Smooth muscle cell (in vitro differentiated cells): ENCODE measurements around the gene SCPEP1. TPM values are rescaled to one million over a fixed set of nuclear protein-coding genes. Genes with fewer than 3 reads are reported as not detected.

Experiments
- DNase-seq: peaks from one replicate; lab custom pipeline; 2025; ENCODE audit not compliant: unreplicated experiment; lab: John Stamatoyannopoulos, UW
- H2AFZ ChIP-seq: fragments of 200-600 bp; sonication (generic); 2 replicates; pipeline ENCODE4 v1.6.0; 2016; ENCODE audit warnings: antibody characterized with exemption, low read depth, mild to moderate bottlenecking
- H3F3A ChIP-seq: fragments of 200-600 bp; sonication (generic); 2 replicates; pipeline ENCODE4 v1.6.0; 2017; ENCODE audit warnings: antibody characterized with exemption, low read depth
- H3K27ac ChIP-seq: fragments of 200-600 bp; sonication (generic); 2 replicates; pipeline ENCODE4 v1.5.1; 2016; ENCODE audit warnings: low read depth, mild to moderate bottlenecking
- H3K27me3 ChIP-seq: fragments of 200-600 bp; sonication (generic); 2 replicates; pipeline ENCODE4 v1.6.1; 2016; ENCODE audit warnings: low read depth, mild to moderate bottlenecking
- H3K36me3 ChIP-seq: fragments of 200-600 bp; sonication (generic); 2 replicates; pipeline ENCODE4 v1.5.1; 2016; ENCODE audit warnings: low read depth
- H3K4me1 ChIP-seq: fragments of 200-600 bp; sonication (generic); 2 replicates; pipeline ENCODE4 v1.5.1; 2016; ENCODE audit warnings: low read depth
- H3K4me2 ChIP-seq: fragments of 200-600 bp; sonication (generic); 2 replicates; pipeline ENCODE4 v1.6.0; 2016; ENCODE audit warnings: mild to moderate bottlenecking
- H3K4me3 ChIP-seq: fragments of 200-600 bp; sonication (generic); 2 replicates; pipeline ENCODE4 v1.5.1; 2016; ENCODE audit warnings: mild to moderate bottlenecking
- H3K79me2 ChIP-seq: fragments of 200-600 bp; sonication (generic); 2 replicates; pipeline ENCODE4 v1.6.0; 2016; ENCODE audit warnings: low read depth, mild to moderate bottlenecking
- H3K9ac ChIP-seq: fragments of 200-600 bp; sonication (generic); 2 replicates; pipeline ENCODE4 v1.6.0; 2016; ENCODE audit warnings: low read depth
- H3K9me3 ChIP-seq: fragments of 200-600 bp; sonication (generic); replicated peaks from 2 replicates; pipeline ENCODE4 v1.5.1; 2016; ENCODE audit warnings: low read depth
- H4K20me1 ChIP-seq: fragments of 200-600 bp; sonication (generic); 2 replicates; pipeline ENCODE4 v1.6.0; 2016; ENCODE audit warnings: low read depth
- WGBS: methylation state at CpG from one replicate; pipeline ENCODE4 v1.1.7; 2016; ENCODE audit warnings: low lambda C conversion rate; 5-methylcytosine and 5-hydroxymethylcytosine counted together
- polyA plus RNA-seq: library from polyadenylated mRNA; unstranded; fragments of >200 nt; fragmentation: Nextera tagmentation; extraction: Ambion mirVana; gene quantifications from 2 replicates; pipeline ENCODE4 v1.2.1, GENCODE V29; 2016
- total RNA-seq: library from RNA; depleted of rRNA; stranded (reverse); fragments of >200 nt; gene quantifications from 2 replicates; pipeline ENCODE4 v1.2.3, GENCODE V29; 2014
- TF ChIP-seq, protein P1 (sequence below): fragments of 200-600 bp; sonication (generic); IDR thresholded peaks from 2 replicates; pipeline ENCODE4 v1.5.1; 2017; ENCODE audit warnings: borderline replicate concordance, mild to moderate bottlenecking, antibody characterized with exemption; ENCODE audit not compliant: insufficient read depth, poor library complexity, severe bottlenecking

Gene SCPEP1
- total and polyA plus RNA-seq, 2 experiments from 2014 or later: 42.8 to 48.5 TPM

- no peak overlapping the region for H3K4me2 ChIP-seq
- no peak overlapping the region for H2AFZ ChIP-seq
- H3F3A ChIP-seq: no peaks in the 10 kb centered on the region
- H3K36me3 ChIP-seq: no peaks in the 10 kb centered on the region
- peaks cover 12% of the 10 kb centered on the region for H3K27me3 ChIP-seq
- no peaks in the 10 kb centered on the region for H3K9me3 ChIP-seq
- 80% methylated on average over 8 of the region's 8 CpGs for WGBS
- no peak overlapping the region for H3K4me3 ChIP-seq
- H3K79me2 ChIP-seq: no peaks in the 10 kb centered on the region
- TF ChIP-seq, protein P1, sequence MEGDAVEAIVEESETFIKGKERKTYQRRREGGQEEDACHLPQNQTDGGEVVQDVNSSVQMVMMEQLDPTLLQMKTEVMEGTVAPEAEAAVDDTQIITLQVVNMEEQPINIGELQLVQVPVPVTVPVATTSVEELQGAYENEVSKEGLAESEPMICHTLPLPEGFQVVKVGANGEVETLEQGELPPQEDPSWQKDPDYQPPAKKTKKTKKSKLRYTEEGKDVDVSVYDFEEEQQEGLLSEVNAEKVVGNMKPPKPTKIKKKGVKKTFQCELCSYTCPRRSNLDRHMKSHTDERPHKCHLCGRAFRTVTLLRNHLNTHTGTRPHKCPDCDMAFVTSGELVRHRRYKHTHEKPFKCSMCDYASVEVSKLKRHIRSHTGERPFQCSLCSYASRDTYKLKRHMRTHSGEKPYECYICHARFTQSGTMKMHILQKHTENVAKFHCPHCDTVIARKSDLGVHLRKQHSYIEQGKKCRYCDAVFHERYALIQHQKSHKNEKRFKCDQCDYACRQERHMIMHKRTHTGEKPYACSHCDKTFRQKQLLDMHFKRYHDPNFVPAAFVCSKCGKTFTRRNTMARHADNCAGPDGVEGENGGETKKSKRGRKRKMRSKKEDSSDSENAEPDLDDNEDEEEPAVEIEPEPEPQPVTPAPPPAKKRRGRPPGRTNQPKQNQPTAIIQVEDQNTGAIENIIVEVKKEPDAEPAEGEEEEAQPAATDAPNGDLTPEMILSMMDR: no peak
- H4K20me1 ChIP-seq: no peaks in the 10 kb centered on the region
- H3K27ac ChIP-seq: no peak overlapping the region
- DNase-seq: no peak
- no peaks in the 10 kb centered on the region for H3K4me1 ChIP-seq
- no peak overlapping the region for H3K9ac ChIP-seq
Observed at GRCh38 chr17:57032343-57032742, 54.4 kb downstream of the SCPEP1 start.

GRCh38 chr17:57033296-57033695 lies 55.4 kb downstream of the SCPEP1 start:
- Histone ChIP-seq H3K4me3 (no peak overlapping the region), H3K36me3 (no peaks in the 10 kb centered on the region), H2AFZ (no peak overlapping the region), H3K9me3 (no peaks in the 10 kb centered on the region), H3K4me1 (no peaks in the 10 kb centered on the region), H3K9ac (no peak overlapping the region), H3F3A (no peaks in the 10 kb centered on the region), H3K27me3 (peaks cover 12% of the 10 kb centered on the region), H3K79me2 (no peaks in the 10 kb centered on the region), H4K20me1 (no peaks in the 10 kb centered on the region), H3K4me2 (no peak overlapping the region), H3K27ac (no peak overlapping the region)
- 39% methylated on average over 3 of the region's 3 CpGs for WGBS
- DNase-seq: no peak
- TF ChIP-seq, protein P1: no peak

GRCh38 chr17:57034807-57035754 lies 57.1 kb downstream of the SCPEP1 start:
- WGBS: 96% methylated on average over 10 of the region's 10 CpGs
- no peaks in the 10 kb centered on the region for H3K4me1 ChIP-seq

More at GRCh38 chr17:57034807-57035754, 57.1 kb downstream of the SCPEP1 start:
- Histone ChIP-seq H3K4me2 (no peak overlapping the region), H3K27ac (no peak overlapping the region), H3K9ac (no peak overlapping the region), H3K27me3 (peaks cover 12% of the 10 kb centered on the region), H2AFZ (no peak overlapping the region), H3K79me2 (no peaks in the 10 kb centered on the region), H3F3A (no peaks in the 10 kb centered on the region), H3K36me3 (no peaks in the 10 kb centered on the region), H4K20me1 (no peaks in the 10 kb centered on the region), H3K4me3 (no peak overlapping the region), H3K9me3 (no peaks in the 10 kb centered on the region)
- no peak for DNase-seq
- TF ChIP-seq, protein P1: no peak
